Cardiac fibroblast (primary cell): ENCODE results near the gene CDCP1.
A peak's percentile ranks its signal among the peaks of the same experiment; 100 is the strongest.

Experiments
- DNase-seq, 2 donors: peaks; one replicate each; pipeline versions ENCODE4 v3.0.0 to v3.0.0-alpha.2; 2010; ENCODE audit warnings: low read depth in 2 of 2
- H3K4me3 ChIP-seq, 2 donors: replicated peaks in 1 of 2; 1 replicate in 1 of 2; 2 replicates in 1 of 2; pipeline ENCODE4 v1.5.1; 2011; ENCODE audit warnings: low read depth in 2 of 2, low read length in 2 of 2, mild to moderate bottlenecking in 2 of 2, moderate library complexity in 1 of 2
- TF ChIP-seq, protein P1 (sequence below): IDR thresholded peaks from one replicate; pipeline ENCODE4 v1.5.1; 2011; ENCODE audit warnings: low read depth, mild to moderate bottlenecking, low read length, inconsistent platforms

CDCP1 gene

GRCh38 chr3:45067486-45067885 is 78.7 kb downstream of the CDCP1 start:
- no peak overlapping the region for H3K4me3 ChIP-seq
- no peak for DNase-seq
- TF ChIP-seq, protein P1, sequence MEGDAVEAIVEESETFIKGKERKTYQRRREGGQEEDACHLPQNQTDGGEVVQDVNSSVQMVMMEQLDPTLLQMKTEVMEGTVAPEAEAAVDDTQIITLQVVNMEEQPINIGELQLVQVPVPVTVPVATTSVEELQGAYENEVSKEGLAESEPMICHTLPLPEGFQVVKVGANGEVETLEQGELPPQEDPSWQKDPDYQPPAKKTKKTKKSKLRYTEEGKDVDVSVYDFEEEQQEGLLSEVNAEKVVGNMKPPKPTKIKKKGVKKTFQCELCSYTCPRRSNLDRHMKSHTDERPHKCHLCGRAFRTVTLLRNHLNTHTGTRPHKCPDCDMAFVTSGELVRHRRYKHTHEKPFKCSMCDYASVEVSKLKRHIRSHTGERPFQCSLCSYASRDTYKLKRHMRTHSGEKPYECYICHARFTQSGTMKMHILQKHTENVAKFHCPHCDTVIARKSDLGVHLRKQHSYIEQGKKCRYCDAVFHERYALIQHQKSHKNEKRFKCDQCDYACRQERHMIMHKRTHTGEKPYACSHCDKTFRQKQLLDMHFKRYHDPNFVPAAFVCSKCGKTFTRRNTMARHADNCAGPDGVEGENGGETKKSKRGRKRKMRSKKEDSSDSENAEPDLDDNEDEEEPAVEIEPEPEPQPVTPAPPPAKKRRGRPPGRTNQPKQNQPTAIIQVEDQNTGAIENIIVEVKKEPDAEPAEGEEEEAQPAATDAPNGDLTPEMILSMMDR: no peak

DNA sequence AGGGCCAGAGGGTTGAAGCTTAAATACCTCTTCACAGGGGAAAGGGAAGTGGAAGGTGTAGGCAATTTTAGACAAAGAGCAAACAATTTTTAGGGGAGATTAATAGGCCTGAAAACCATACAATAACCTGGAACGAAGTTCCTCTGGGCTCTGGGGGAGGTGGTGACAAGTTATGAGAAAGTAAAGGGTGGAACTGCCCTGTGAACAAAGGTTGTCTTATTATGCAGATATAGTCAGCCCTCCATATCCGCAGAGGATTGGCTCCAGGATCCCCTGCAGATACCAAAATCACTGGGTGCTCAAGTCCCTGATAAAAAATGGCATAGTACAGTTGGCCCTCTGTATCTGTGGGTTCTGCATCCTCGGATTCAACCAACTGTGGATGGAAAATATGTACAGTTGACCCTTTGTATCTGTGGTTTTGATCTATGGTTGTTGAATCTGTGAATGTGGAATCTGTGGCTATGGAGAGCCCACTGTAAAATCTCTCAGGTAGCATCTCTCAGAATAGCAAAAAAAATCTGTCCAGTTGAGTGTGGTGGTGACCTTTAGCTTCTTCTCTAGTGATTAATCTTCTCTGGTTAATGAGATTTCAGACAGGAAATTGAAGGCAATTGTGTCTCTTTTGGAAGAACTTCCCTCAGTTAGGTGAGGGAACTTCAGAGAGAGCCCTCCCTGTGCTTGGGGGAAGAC is 79.9 kb downstream of the CDCP1 start:
- no peak overlapping the region for H3K4me3 ChIP-seq
- TF ChIP-seq, protein P1: no peak
- no peak for DNase-seq

GRCh38 chr3:45065373-45065720 is 80.8 kb downstream of the CDCP1 start:
- TF ChIP-seq, protein P1: no peak
- H3K4me3 ChIP-seq: no peak overlapping the region
- DNase-seq: no peak

DNA sequence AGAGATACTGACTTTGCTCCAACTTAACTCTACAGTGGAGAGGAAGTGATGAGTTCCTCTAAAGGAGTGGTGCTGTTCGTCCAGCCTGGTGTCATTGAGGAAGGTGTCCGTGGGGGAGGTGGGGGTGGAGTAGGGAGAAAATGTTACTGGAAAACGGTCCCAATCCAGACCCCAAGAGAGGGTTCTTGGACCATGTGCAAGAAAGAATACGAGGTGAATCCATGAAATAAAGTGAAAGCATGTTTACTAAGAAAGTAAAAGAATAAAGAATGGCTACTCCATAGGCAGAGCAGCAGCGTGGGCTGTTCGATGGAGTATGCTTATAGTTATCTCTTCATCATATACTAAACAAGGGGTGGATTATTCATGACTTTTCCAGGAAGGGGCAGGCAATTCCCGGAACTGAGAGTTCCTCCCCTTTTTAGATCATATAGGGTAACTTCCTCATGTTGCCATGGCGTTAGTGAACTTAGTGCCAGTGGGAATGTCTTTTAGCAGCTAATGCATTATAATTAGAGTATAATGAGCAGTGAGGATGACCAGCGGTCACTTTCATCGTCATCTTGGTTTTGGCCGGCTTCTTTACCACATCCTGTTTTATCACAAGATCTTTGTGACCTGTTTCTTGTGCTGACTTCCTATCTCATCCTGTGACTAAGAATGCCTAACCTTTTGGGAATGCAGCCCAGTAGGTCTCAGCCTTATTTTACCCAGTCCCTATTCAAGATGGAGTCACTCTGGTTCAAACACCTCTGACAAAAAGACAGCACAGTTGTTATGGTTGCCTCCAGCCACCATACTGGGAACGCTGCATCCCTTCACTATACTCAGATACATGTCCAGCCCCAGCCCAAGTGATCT is 81.4 kb downstream of the CDCP1 start:
- TF ChIP-seq, protein P1: no peak
- DNase-seq: peak; percentile 84 to 87
- H3K4me3 ChIP-seq: no peak overlapping the region

DNA sequence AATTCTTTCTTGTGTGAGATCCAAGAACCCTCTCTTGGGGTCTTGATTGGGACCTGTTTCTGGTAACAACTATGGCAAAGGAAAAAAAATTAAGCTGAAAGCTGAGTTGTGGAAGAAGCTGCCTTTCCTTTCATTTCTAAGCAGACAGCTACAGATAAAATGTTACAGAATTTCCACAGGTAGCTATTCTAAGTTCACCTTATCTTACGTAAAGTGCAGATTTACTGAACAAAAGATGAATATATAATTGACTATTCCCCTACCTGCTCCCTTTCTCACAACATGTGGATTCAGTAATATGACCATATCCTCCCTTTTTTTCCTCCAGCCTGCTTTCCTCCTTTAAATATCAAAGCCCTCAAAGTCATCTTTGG is 83.5 kb downstream of the CDCP1 start:
- TF ChIP-seq, protein P1: no peak
- no peak overlapping the region for H3K4me3 ChIP-seq
- DNase-seq: no peak

DNA sequence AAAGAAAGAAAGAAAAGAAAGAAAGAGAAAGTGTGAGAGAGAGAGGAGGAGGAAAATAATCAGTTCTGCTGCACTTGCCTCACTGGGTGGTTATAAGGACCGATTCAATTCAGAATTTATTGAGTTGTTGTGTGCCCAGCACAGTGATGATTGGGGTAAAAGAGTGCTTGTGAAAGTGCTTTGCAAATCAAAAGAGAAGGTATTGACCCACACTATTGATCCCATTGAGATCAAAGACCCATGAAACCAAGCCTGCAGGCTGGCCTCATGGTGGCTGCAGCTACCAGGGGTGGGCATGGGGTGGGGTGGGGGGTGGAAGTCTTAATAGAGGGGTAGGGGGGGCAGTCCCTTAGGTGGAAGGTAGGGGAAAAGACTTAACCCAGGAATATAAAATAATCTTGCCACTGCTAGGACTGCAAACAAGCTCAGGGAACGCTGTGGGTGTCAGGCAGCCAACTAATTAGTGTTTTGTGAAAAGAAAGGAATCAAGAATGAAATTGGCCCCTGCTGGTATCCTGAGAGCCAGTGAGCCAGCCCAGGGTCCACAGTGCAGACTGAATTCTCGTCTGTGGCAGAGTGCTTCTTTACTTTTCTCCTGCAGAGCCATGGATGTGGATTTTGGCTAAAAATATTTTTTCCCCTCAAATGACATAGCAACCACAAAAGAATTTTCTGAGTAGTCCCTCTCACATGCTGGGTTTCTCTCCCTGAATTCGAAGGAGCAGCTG is 85.8 kb downstream of the CDCP1 start:
- DNase-seq: no peak
- TF ChIP-seq, protein P1: no peak
- H3K4me3 ChIP-seq: no peak overlapping the region
